Stimulated activated CD4-positive, alpha-beta T cell treated with anti-CD3 and anti-CD28 coated beads, Interleukin-12 subunit alpha, Interleukin-12 subunit beta, amount 100 ng/mL, for 4 hours (primary cell): Measurements from ENCODE around the gene SPATA46.
"Not testable (repeated sequence)": the region's sequence is repeated elsewhere in the genome, so short reads cannot be mapped to it uniquely, and the experiment has no call there.

Experiments used
- DNase-seq: peaks from one replicate; pipeline ENCODE4 v3.0.0-alpha.2; 2020

SPATA46 gene

GRCh38 chr1:162373072-162373427 lies 3.6 kb downstream of the SPATA46 start:
- DNase-seq: no peak

DNA sequence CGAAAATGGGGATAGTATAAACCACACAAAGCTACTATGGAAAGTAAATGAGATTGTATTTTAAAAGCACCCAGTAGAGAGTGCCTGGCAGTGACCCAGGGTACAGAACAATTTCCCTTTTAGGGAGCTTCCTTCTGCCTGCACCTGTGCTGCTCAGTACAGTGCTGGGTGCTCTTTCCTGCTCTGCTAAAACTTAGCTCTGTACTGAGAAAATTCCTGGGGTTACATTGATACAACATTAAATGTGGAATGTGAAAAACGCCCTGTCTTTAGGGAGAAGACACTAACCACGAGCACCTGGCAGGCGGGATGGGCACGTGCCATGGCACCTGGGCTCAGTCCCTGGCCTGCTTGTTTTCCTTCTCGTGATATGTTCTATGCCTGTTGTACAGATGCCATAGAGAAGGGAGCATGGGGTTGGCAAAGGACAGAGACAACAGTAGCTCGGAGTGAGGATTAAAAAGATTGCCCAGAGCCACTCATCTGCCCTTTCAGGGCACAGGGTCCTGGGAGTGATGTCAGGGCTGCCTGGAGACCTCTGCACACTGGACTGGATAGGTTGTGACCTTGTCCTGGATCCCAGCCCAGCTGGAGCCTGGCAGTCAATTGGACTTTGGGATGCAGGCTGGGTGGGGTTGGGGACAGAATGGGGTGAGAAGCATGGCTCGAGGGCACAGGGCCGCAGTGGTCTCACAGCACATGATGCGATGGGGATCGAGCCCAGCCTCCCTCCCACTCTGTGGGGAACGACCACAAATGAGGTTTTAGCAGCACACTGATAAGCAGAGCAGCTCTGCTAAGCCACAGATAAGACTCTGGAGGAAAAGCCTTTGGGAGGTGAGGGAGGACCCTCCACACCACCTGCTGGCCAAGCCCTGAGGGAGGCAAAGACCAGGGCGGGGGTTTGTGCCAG lies 4.2 kb downstream of the SPATA46 start:
- DNase-seq: no peak

GRCh38 chr1:162371611-162372010 lies 5.0 kb downstream of the SPATA46 start:
- no peak for DNase-seq

DNA sequence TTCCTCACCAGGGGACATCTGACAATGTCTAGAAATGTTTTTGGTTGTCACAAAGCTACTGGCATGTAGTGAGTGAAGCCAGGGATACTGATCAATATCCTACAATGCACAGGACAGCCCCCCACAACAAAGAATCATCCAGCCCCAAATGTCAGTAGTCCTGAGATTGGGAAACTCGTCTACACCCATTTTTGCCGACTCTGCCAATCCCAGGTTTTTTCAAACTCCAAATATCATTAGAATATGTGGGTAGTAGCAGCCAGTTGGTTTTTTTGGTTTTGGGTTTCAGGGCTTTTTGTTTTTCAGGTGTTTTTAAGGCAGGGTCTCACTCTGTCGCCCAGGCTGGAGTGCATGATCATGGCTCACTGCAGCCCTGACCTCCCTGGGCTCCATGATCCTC lies 5.9 kb downstream of the SPATA46 start:
- no peak for DNase-seq

GRCh38 chr1:162370161-162370560 lies 6.5 kb downstream of the SPATA46 start:
- no peak for DNase-seq

GRCh38 chr1:162369571-162369970 lies 7.1 kb downstream of the SPATA46 start:
- no peak for DNase-seq

GRCh38 chr1:162368451-162368850 lies 8.2 kb downstream of the SPATA46 start:
- no peak for DNase-seq

GRCh38 chr1:162367772-162368171 lies 8.9 kb downstream of the SPATA46 start:
- no peak for DNase-seq

GRCh38 chr1:162367073-162367472 lies 9.6 kb downstream of the SPATA46 start:
- DNase-seq: no peak

DNA sequence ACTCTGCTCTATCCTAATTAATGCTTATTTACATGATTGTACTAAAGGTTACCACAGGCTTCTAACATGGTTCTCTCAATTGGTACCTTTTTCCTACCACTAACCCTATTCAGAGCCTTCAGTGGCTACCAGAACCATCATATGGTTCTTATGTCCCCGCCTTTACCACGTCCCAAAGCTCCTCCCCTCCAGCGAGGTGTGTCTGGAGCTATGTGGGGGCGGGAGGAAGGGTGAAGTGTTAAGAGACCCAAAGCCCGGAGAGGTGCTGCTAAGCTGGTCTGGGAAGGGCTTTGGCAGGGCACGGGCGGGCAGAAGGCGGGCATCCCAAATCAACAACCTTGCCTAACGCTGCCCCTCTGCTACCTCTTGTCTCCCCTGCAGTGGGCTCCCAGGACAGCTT lies 10.0 kb downstream of the SPATA46 start:
- DNase-seq: no peak

DNA sequence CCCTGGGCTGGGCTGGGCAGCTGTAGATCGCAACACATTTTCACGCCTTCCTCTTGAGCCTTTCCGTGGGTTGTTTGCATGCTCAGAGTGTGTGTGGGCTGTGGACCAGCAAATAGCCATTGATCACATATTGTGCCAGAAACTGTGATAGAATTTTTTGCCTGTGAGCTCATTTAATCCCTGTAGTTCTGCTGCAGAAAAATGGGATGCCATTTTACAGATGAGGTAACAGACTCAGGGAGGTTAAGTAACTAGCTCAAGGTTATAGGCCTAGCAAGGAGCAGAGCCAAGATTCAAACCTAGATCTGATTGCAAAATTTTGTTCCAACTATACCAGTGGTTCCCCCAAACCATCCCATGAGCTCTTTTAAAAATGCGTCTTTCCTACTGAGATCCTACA lies 10.5 kb downstream of the SPATA46 start:
- DNase-seq: no peak

DNA sequence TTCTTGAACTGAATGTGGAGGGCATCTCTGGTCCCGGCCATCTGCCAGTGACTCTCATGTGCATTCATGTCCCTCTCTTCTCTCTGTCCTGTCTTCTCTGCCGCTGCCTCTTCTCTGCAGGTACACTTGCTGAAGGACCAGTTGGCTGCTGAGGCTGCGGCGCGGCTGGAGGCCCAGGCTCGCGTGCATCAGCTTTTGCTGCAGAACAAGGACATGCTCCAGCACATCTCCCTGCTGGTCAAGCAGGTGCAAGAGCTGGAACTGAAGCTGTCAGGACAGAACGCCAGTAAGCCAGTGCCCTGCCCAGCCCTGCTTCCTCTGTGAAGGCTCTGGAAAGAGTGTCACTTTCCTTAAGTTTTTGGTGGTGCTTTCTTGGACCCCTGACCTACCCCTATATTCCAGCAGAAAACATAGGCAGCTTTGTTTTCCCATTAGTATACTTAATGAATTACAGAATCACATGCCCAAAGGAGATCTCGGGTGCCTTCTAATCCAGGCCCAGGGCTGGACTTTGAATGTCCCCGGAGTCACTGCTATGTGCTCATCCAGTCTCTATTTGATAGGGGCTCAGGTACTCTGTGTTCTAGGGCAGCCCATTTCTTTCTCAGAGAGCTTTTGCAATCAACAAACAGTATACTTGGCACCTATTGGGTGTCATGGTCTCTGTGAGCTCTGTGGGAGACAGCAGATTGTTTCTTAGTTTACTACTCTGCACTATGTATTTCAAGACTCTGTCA lies 11.2 kb downstream of the SPATA46 start:
- DNase-seq: no peak

- DNase-seq: no peak
These were observed 12.2 kb downstream of the SPATA46 start for GRCh38 chr1:162364498-162364897.

DNA sequence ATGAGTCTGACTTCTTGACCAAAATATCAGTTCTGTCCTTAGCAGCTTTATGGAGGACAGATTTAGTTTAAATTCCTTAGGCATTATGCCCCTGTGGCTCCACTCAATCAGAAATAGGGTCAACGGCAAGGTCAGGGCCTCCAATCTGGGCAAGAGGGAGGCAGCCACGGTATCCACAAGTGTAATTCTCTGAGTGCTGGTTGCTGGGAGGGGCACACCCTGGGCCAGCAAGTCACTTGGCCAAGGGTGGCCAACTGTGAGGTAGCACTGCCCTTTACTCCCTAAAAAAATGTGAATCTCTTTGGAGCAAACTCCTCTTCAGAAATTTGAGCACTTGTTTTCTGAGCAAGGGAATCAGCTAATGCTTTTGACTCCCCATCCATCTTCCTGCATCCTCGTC lies 12.8 kb downstream of the SPATA46 start:
- no peak for DNase-seq

DNA sequence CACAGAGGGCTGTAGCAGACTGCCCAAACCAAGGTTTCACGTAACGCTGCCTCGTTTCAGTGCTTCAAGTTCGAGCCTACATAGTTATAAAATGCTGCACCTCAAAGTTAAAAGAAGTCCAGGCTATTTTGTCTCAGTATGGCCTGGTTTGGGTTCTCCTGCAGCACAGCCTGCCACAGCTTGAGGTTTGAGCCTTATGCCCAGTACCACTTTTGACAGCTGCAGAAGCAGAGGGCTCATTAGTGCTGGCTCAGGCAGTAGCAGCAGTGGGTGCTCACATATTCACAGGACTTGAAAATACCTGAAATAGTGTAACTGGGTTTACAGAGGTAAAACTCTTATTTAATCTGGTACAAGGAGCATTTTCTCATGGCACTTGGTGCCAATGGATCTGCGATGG lies 15.3 kb downstream of the SPATA46 start:
- no peak for DNase-seq

DNA sequence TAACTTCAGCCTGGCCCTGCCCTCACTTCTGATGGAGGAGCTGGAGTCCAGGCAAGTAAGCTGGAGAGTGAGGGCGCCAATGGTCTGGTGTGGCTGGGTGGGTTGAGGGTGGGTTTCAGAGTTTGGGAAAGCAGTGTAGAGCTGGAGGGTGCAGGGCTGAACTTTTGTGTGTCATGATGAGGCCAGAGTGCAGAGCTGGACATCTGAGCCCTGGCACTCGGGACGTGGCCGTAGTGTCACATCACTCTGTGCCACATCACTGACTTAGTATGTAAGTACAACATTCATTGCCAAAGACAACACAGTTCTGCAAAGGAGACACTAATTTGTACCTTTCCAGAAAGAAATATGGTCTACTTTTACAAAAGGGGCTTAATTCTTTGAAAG lies 15.8 kb downstream of the SPATA46 start:
- DNase-seq: no peak

GRCh38 chr1:162360237-162360873 lies 16.3 kb downstream of the SPATA46 start:
- no peak for DNase-seq

DNA sequence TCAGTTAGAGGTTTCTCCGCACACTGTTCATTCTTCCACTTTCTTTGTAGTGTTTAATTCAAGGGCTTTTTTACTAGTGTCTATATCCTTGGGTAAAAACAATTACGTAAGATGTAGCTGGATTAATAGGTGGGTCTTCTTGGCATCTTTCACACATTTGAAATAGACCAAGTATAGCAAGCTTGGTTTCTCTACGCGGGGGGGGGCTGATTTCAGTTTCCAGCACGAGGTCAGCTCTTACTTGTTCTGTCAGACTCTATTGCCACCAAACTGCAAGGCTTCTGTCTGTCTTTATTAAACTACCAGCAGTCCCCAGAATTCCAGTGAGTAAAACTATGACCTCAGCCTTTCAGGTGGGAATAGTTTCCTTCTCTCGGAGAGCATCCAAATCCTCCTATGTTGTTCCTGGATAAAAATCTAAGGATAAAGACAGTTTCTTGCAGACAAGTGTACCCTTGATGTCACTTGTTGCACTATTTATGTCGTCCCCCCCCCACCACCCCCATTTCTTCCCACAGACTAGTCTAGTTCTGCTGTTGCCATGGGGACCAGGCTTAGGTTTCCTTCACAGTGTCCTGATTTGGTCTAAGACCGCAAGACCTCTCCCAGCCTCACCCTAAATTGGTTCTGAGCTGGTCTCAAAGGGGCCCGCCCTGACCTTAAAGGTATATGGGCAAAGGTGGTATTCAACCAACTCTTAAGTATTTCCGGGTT lies 17.0 kb downstream of the SPATA46 start:
- no peak for DNase-seq

DNA sequence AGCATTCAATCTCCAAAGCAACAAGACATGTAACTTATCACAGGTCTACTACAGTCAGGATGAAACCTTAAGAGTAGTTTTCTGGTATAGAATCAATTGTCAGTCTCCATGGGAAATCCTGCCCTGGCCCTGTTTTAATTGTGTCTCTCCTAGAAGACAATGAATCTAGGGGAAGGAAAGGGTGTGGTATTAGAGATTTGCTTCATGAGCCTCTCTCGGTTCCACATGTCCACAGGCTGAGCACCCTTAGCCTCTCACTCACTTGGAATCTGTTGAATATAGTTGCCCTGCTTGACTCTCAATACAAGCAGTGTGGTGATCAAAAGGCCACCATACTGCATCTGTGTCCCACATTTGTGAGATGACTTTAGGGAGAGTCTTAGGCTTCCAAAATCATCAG lies 17.7 kb downstream of the SPATA46 start:
- DNase-seq: no peak

GRCh38 chr1:162357681-162358266 lies 18.9 kb downstream of the SPATA46 start:
- DNase-seq: no peak

DNA sequence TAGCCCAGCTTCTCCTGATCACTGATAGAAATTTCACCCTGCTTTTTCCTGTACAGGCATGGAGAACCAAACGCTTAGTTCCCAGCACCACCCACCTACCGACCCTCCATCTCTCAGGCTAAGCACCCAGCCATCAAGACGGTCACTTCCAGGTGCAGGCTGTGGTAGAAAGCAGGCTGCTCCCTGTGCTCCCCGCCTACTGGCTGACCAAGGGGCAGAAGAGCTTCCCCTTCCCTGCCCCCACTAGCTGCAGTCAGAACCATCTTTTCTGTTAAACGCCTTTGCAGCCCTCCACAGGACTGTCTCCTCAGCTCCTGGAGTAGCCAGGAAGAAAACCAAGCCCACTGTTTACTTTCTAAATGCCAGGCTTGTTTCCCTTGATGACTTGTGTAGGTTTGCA lies 23.0 kb downstream of the SPATA46 start:
- DNase-seq: no peak

DNA sequence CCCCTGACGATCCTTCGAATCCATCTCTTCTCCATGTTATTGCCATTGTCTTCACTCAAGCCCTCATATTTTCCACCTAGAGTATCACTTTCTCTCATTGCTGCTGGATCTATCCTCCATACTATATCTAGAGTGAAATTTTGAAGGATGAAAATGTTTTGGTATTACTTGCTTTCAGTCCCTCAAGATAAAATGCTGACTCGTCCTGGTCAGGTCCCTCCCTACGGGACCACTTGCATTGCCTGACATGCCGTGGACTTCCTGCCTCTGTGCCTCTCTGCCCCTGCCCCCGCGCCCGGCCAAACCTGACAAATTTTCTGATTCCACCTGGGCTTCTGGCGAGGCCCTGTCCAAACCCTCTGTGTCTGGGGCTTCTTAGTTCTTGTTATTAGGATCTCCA lies 23.6 kb downstream of the SPATA46 start:
- DNase-seq: no peak

DNA sequence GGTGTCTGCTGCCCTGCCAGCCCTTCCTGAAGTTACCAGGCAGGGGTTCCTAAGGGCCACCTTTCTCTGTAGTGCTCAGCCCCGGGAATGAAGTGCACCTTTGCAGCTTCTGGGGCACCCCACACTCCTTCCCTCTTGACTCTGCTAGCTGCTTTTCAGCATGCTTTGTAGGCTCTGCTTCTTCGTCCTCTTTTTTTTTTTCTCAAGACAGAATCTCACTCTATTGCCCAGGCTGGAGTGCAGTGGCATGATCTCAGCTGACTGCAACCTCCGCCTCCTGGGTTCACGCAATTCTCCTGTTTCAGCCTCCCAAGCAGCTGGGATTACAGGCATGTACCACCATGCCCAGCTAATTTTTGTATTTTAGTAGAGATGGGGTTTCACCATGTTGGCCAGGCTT lies 24.8 kb downstream of the SPATA46 start:
- DNase-seq: not testable (repeated sequence)
